GM12891 (cell line): ENCODE measurements around the gene EFNB3.

Source experiments
- DNase-seq: peaks from one replicate; pipeline ENCODE4 v3.0.0; 2011; ENCODE audit warnings: low spot score; ENCODE audit not compliant: insufficient read length
- FAIRE-seq: peaks from 2 replicates; lab custom pipeline; 2011; peaks lifted over from hg19 to GRCh38; lab: Jason Lieb, UNC
- PAX5 ChIP-seq: IDR thresholded peaks from 2 replicates; pipeline ENCODE4 v1.6.1; 2011; ENCODE audit warnings: low read length, moderate library complexity, mild to moderate bottlenecking; ENCODE audit not compliant: insufficient read depth, severe bottlenecking
- POLR2A ChIP-seq: IDR thresholded peaks from 2 replicates; pipeline ENCODE4 v1.6.1; 2011; ENCODE audit warnings: low read depth, low read length, control low read depth
- POLR2AphosphoS5 ChIP-seq: IDR thresholded peaks from 2 replicates; pipeline ENCODE4 v1.6.1; 2011; ENCODE audit warnings: low read depth, low read length, control low read depth
- POU2F2 ChIP-seq: IDR thresholded peaks from 2 replicates; pipeline ENCODE4 v1.6.1; 2011; ENCODE audit warnings: low read depth, mild to moderate bottlenecking, control low read depth, low read length, moderate library complexity
- SPI1 ChIP-seq: IDR thresholded peaks from 2 replicates; pipeline ENCODE4 v1.6.1; 2011; ENCODE audit warnings: low read depth, low read length, control low read depth
- TAF1 ChIP-seq: IDR thresholded peaks from 2 replicates; pipeline ENCODE4 v1.6.1; 2011; ENCODE audit warnings: low read depth, low read length, control low read depth

Gene EFNB3

DNA sequence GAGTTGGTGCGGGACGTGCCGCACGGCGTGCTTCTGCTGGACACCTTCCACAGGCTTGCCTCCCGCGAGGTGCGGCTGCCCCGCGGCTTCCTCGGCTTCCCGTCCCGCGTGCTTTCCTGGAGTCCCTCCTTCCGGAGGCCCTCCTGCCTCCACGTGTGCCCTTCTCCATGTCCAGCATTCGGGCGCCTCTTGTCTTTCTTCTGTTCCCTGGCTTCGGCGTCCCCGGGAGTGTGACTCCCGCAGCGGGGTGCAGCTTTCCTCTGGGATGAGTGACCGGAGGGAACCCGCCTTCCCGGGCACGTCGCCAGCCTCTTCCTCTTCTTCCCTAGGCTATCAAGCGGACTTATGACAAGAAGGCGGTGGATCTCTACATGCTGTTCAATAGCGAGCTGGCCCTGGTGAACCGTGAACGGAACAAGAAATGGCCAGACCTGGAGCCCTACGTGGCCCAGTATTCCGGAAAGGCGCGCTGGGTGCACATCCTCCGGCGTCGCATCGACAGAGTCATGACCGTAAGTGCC lies 35.5 kb downstream of the EFNB3 start:
- no peak for TF ChIP-seq POLR2A
- TF ChIP-seq SPI1 = no peak
- no peak for TF ChIP-seq TAF1
- no peak for TF ChIP-seq POU2F2
- no peak for TF ChIP-seq POLR2AphosphoS5
- TF ChIP-seq PAX5 = no peak
- FAIRE-seq (no peak), DNase-seq (no peak)

DNA sequence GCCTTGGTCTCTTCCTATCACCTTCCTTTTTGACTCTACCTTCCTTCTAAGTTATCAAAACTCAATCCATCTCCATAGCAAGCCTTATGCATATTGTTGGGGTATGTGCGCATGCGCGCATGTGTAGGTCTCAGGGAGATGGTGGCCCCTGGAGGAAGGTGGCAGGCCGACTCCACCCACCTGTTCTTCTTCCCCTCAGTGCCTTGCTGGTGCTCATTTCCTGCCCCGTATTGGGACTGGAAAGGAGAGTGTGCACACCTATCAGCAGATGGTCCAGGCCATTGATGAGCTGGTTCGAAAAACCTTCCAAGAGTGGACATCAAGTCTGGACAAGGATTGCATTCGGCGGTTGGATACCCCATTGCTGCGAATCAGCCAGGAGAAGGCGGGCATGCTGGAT lies 37.7 kb downstream of the EFNB3 start:
- TF ChIP-seq POU2F2 = no peak
- no peak for TF ChIP-seq PAX5
- TF ChIP-seq TAF1 = no peak
- no peak for TF ChIP-seq SPI1
- TF ChIP-seq POLR2A = no peak
- no peak for TF ChIP-seq POLR2AphosphoS5
- no peak for FAIRE-seq
- no peak for DNase-seq

DNA sequence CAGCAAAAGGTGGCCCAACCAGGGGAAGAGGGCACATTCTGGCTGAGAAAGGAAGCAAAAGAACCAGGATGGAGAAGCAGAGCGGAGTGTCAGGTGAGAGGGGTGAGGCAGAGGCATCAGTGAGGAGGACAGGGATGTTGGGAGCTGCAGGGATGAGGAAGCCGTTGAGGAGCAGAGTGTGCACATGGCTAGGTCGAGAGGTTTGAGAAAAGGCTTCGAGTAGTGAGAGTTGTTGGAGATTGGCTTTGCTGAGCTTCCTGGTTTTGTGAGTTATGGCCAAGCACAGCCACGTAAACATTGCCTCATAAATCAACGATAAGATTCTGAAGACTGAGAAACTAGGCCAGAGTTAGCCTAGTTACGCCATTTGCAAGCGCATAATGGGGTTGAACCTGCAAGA lies 39.4 kb downstream of the EFNB3 start:
- no peak for TF ChIP-seq TAF1
- TF ChIP-seq PAX5 = no peak
- no peak for TF ChIP-seq SPI1
- no peak for TF ChIP-seq POLR2AphosphoS5
- FAIRE-seq = no peak
- DNase-seq = no peak

DNA sequence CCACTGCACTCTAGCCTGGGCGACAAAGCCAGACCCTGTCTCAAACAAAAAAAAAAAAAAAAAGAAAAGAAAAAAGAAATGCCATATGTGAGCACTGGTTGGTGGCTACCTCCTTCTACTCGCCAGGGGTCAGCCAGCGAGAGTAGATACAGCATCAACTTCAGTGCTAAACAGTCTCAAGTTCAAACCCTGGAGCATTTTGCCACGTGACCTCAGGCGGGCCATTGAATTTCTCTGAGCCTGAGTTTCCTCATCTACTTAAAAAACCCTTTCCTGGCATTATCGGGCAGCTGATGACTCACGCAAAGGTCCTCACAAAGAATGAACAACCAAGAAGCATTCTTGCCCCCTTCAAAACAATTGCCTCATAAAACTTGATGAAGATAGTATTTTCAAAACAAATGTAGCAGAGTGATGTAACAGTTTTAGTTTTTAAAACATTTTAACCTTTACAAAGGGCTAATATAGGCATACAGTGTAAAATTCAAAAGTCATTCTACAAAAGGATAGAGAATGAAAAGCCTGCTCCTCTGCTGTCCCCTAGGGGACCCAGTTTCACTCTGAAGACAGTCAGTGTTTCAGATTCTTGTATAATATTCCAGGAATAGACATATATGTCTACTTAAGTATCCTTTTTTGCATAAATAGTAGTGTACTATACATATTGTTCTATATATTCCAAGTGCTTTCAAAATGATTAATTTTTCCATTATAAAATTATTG lies 40.9 kb downstream of the EFNB3 start:
- DNase-seq (no peak), FAIRE-seq (no peak)
- TF ChIP-seq POU2F2 (no peak), SPI1 (no peak), POLR2AphosphoS5 (no peak), POLR2A (no peak), PAX5 (no peak), TAF1 (no peak)

DNA sequence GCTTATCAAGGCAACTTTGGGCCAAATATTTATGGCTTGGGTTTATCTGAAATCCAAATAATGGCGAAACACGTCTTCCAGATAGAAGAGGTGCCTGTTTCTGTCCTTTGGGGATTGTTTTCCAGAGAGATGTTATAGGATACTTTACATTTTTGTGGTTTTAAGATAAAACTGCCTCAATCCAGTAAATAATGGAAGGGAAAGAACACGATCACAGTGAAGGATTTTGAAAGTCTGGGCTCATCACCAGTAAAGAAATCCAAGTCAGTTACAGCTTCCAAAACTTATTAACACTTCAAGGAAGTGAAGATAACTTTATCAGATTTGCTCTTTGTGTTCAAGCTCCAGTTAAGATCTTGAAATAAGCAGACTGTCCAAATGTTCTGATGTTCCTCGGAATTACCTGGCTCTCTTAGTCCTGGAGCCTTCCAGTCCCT lies 42.7 kb downstream of the EFNB3 start:
- FAIRE-seq (no peak), DNase-seq (no peak)
- TF ChIP-seq POLR2AphosphoS5 (no peak), POLR2A (no peak), POU2F2 (no peak), PAX5 (no peak), SPI1 (no peak), TAF1 (no peak)

DNA sequence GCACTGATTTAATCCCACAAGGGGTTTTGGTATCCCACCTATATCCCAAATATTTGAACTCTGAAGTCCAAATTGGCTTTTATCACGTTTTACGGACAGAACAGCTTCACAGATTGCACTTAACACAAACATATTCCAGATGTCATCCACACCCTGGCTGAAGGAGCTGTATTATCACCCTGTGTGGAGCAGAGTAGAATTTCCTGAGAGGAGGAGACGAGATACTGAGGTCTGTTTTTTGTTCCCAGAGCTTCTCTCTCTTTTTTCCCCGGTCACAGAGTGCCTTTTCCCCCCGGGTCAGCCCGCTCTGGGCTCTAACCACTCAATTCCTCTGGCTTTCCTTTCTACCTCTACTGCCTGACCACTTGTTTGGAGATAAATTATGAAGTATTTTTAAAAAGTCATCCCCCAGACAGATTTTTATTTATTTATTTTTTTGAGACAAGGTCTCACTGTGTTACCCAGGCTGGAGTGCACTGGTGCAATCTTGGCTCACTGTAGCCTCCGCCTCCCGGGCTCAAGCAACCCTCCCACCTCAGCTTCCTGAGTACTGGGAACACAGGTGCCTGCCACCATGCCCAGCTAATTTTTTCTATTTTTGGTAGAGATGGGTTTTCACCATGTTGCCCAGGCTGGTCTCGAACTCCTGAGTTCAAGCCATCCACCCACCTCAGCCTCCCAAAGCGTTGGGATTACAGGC lies 43.2 kb downstream of the EFNB3 start:
- DNase-seq = no peak
- no peak for TF ChIP-seq SPI1
- no peak for TF ChIP-seq PAX5
- TF ChIP-seq POLR2AphosphoS5 = no peak
- TF ChIP-seq POLR2A = no peak
- TF ChIP-seq POU2F2 = no peak

DNA sequence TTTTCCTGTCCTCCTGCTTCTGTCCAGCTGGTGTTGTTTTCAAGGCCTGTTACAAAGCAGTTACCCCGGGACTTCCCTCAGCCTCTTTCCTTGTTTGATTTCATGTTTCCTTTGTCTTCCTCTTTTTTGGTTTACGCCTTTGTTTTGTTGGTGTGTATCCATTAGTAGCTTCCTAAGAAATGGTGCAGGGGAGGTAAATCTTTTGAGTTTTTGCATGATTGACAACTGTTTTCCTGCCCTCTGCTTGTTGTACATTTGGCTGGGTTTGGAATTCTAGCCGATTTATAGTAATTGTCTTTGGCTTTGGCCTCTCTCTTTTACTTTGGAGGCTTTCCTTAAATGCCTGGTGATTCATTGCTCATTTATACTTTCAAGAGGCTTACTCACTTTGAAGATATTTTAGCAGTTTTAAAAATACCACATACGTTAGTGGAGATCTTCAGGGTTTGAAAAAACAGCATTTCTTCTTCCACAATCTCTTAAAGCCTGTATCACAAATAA lies 45.4 kb downstream of the EFNB3 start:
- FAIRE-seq = no peak

More for the DNA sequence above, 43.2 kb downstream of the EFNB3 start:
- FAIRE-seq = no peak

DNA sequence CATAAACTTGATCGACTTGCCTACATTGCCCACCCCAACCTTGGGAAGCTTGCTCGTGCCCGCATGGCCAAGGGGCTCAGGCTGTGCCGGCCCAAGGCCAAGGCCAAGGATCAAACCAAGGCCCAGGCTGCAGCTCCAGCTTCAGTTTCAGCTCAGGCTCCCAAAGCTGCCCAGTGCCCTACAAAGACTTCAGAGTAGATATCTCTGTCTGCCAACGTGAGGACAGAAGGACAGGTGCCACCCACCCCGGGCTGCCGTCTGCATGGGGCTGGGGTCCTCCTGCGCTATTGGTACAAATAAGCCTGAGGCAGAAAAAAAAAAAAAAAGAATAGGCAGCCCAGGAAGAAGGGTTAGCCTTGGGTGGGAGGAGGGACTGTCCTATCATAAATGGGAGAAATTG lies 49.7 kb downstream of the EFNB3 start:
- TF ChIP-seq TAF1 (no peak), POU2F2 (no peak), POLR2A (no peak), PAX5 (no peak), POLR2AphosphoS5 (no peak), SPI1 (no peak)

More for the DNA sequence above, 45.4 kb downstream of the EFNB3 start:
- TF ChIP-seq POLR2AphosphoS5 (no peak), TAF1 (no peak), PAX5 (no peak), POLR2A (no peak), SPI1 (no peak), POU2F2 (no peak)
- DNase-seq = no peak

DNA sequence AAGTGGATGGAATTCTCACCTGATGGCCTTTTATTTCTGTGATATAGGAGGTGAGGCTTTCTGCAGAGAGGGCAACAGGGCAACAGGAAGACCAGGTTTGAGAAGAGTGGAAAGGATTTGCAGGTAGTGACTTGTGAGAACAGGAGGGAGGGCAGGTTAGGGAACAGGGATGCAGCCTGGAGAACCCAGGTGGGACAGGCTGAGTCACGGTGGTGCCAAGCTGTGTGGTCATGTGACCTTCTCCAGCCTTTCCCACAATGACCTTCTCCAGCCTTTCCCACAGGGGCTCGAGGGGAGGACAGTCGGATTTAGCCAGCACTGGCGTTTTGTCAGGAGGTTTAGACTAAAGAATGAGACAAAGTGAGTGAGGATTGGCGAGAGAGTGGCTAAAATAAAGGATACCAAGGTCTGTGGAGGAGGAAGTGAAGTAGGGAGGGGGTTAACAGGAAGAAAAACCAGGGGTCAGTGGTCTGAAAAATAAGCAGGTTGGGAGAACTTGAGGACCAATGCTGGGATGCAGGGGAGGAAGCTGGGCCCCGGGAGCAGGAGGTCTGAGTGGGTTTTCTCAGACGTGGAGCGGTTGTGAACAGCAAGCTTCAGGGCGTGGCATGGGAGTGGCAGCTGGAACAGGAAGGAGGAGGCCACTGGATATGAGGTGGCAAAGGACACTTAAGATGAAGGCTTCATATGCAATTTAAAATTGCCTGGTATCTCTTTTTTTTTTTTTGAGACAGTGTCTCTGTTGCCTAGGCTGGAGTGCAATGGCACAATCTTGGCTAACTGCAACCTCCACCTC lies 50.3 kb downstream of the EFNB3 start:
- FAIRE-seq (no peak), DNase-seq (no peak)
- TF ChIP-seq TAF1 (no peak), SPI1 (no peak), PAX5 (no peak)

More for the DNA sequence above, 49.7 kb downstream of the EFNB3 start:
- FAIRE-seq = no peak
- DNase-seq = no peak

DNA sequence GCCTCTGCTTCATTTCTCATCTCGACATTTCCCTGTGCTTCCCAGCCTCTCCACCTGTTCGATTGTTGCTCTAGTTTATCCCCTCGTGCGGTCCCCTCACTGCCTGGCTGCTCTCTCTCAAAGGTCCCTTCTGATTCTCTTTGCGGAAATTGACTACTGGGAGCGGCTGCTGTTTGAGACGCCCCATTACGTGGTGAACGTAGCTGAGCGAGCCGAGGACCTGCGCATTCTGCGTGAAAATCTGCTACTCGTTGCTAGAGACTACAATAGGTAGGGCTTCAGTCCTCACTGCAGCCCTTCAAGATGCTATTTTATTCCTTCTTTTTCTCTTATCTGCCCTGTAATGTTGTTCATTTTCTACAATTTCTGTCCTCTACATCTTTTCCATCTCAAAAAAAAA lies 52.0 kb downstream of the EFNB3 start:
- no peak for DNase-seq
- TF ChIP-seq POLR2AphosphoS5 (no peak), SPI1 (no peak), TAF1 (no peak), PAX5 (no peak), POU2F2 (no peak), POLR2A (no peak)
- no peak for FAIRE-seq
